ENCODE data around the gene MAGEA9B.
"Not testable (repeated sequence)": the region's sequence is repeated elsewhere in the genome, so short reads cannot be mapped to it uniquely, and the experiment has no call there.

Gene MAGEA9B

DNA sequence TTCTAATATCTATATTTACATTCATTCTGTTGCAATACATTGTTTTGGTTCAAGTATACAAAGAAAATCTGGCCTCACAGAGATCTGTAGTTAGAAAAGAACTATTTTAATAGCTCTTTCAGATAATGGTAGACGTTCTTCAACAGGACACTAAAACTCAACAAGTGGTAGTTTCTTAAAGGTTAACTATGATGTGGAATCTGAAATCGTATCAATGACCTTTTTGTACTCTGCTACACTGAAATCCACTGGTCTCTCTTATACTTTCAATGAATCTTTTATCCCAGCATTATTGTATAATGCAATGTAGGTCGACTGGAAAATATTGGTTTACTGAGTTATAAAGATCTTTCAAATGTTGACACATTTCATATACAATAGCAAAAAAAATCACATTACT, 31.6 kb upstream of the MAGEA9B start:
- no peak overlapping the region for H3K27ac ChIP-seq
- TF ChIP-seq ZFX (IDR thresholded peaks at IDR 0.05) = no peak
- TF ChIP-seq, protein P1, sequence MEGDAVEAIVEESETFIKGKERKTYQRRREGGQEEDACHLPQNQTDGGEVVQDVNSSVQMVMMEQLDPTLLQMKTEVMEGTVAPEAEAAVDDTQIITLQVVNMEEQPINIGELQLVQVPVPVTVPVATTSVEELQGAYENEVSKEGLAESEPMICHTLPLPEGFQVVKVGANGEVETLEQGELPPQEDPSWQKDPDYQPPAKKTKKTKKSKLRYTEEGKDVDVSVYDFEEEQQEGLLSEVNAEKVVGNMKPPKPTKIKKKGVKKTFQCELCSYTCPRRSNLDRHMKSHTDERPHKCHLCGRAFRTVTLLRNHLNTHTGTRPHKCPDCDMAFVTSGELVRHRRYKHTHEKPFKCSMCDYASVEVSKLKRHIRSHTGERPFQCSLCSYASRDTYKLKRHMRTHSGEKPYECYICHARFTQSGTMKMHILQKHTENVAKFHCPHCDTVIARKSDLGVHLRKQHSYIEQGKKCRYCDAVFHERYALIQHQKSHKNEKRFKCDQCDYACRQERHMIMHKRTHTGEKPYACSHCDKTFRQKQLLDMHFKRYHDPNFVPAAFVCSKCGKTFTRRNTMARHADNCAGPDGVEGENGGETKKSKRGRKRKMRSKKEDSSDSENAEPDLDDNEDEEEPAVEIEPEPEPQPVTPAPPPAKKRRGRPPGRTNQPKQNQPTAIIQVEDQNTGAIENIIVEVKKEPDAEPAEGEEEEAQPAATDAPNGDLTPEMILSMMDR (conservative IDR thresholded peaks at IDR 0.05) = no peak

DNA sequence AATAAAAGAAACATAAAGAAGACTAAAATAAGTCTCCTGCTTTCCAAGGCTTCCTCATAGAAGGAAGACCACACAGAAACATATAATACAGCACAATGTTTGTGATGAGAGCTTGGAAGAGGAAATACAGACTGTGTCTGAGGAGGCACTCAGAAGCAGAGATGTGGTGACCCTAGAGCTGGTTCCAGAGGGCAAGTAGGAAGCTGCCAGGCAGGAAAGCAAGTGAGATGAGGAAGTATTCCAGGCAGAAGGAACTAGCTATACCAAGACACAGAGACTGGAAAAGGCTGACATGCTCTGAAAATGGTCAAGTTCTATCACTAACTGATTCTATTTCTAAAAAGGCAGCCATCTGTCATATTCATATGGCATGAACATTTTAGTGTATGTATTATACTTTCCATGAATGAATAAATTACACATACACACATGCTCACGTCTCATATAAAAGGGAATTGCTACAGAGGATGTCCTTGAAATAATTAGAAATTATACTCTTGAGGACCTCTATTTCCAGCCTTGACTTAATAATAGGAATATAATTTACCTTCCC, 24.4 kb upstream of the MAGEA9B start:
- TF ChIP-seq, protein P1 (conservative IDR thresholded peaks at IDR 0.05) = no peak
- TF ChIP-seq ZFX (IDR thresholded peaks at IDR 0.05) = no peak
- no peak overlapping the region for H3K27ac ChIP-seq

DNA sequence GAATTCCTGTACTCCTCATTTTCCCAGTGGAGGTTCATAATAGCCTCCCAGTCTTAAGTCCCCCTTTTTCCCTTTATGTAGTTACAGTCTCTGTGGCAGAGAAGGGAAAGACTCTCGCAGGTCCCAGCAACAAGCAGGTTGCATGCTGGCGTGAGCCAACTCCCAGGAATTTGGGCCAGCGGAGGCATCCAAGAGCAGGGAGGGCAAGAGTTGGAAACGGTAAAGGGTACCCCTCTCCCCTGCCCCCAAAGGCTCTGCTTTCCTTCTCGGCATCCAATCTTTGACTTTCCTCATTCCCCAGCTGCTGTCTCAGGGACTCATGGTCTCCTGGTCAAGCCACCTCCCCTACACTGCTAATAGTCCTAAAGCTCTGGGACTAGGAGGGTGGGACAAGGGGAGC, 23.3 kb upstream of the MAGEA9B start:
- H3K27ac ChIP-seq = no peak overlapping the region
- TF ChIP-seq, protein P1 (conservative IDR thresholded peaks at IDR 0.05) = no peak
- no peak for TF ChIP-seq ZFX (IDR thresholded peaks at IDR 0.05)

DNA sequence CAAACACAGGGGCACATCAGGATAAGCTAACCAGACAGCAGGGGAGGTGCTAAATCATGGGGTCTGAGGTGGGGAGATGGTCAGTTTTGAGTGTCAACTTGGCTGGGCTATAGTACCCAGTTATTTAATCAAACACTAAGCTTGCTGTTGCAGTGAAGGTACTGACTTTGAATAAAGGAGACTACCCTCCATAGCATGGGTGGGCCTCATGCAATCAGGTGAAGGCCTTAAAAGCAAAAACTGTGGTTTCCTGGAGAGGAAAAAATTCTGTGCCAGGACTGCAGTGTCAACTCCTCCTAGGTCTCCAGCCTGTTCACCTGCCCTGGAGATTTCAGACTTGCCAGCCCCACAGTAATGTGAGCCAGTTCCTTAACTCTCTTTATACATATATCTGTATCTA, 20.4 kb upstream of the MAGEA9B start:
- no peak overlapping the region for H3K27ac ChIP-seq
- TF ChIP-seq ZFX (IDR thresholded peaks at IDR 0.05) = no peak
- TF ChIP-seq, protein P1 (conservative IDR thresholded peaks at IDR 0.05) = no peak

DNA sequence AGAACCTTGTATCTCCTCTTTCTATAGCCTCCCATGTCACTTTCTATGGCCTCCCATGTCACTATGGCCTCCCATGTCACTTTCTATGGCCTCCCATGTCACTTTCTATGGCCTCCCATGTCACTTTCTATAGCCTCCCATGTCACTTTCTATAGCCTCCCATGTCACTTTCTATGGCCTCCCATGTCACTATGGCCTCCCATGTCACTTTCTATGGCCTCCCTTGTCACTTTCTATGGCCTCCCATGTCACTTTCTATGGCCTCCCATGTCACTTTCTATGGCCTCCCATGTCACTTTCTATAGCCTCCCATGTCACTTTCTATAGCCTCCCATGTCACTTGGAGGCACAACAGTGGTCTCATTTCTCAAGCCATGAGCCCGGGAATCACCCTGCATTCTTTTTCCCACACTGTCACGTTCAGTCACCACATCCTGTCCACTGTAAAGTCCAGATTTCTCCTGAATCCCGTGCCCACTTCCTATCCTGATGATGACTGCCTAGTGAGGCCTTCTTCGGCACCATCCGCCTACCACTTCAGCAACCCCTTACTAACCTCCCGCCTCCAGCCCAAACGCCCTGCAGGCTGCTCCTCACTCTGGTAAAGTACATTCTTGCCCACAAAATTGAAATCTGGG, 18.1 kb upstream of the MAGEA9B start:
- H3K27ac ChIP-seq = not testable (repeated sequence)

DNA sequence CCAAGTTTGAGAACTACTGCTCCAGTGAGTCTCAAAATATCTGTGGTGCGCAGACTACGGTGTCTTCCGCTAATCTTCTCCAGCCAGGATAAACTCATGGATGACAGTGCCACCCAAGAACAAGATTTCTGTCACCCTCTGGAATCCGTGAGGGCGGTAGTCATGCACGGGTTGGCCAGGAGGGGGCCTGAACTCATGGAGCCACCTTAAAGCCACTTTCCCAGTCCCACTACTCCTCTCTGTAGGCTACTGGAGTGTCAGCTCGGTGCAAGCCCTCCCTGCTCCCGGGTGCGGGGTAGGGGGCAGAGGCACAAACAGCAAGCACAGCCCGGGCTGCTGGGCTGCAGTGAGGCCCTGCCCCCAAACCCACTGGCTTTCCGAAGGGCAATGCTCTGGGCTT, 11.3 kb upstream of the MAGEA9B start:
- not testable (repeated sequence) for H3K27ac ChIP-seq

DNA sequence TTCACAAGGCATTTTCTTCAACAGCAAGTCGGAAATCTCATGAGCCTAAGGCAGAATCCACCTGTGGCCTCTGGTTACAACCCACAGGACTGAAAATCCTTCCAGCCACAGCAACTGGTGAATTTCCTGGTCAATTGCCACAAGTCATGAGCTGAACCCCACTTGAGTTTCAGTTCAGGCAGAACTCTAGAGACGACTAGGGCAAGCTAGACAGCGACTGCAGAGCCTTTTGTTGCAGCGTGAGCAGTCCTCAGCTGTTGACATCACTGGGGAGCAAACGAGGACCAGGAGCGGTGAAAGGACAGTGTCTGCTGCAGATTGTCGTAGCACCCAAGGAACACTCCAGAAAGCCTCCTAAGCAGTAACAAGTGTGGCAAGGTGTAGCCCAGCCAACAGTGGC, 8.7 kb upstream of the MAGEA9B start:
- H3K27ac ChIP-seq = not testable (repeated sequence)

DNA sequence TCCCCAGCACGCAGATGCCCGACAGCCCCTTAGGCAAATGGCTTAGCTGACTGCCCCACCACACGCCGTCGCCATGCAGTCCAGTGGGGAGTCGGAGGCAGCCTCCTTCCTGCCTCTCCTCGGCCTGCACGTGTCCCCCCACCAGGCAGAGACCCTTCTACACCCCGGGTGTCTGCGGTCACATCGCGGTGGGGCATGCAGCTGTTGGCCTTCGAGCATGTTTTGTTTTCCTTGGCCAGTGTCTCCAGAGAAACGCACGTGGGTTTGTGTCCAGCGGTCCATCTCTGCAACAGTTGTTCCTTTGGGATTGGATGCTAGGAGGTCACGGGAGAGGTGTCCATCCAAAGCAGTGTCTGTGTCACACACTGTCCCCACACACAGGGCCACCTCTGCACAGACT, 8.0 kb upstream of the MAGEA9B start, which contains the start of gene HSFX2:
Gene HSFX2 (minus strand): TSS at position 101 of the 400 bp plus-strand sequence. CDS start 614 bp downstream, outside the sequence.
- not testable (repeated sequence) for H3K27ac ChIP-seq

DNA sequence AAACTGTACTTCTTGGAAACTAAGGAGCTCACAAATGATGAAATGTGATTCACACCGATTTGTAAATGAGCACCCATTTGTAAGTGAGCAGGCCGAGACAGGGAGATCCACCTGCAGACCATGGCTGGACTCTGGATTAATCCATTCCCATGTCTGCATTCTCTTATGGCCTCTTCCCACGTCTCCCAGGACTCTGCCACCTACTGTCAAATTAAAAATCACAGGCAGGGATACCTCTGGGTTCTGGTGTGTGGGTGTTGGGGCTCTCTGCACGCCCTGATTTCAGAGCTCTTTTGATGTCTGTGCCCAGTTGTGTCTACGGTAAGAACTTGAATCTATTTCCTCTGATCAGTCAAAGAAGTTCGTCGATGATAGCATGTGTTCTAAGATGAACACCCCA, 3.7 kb upstream of the MAGEA9B start:
- not testable (repeated sequence) for H3K27ac ChIP-seq

DNA sequence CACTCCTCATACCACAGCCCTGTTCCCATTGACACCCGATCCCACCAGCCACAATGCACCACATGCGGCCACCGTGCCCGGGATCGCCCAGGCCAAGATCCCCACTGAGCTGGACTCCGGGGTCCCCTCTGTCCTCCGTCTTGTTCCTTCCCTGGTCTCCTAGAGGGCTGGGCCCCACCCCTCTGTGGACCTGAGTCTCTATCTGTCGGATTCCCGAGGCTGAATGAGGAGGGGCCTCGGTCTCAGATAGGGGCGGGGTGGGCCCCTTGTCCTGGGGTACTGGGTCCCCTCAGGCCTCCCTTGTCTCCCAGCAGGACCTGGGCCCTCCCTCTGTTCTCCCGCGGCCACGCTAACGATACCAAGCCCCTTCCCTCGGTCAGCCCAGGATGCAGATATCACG, 1.6 kb downstream of the MAGEA9B start:
- not testable (repeated sequence) for H3K27ac ChIP-seq

DNA sequence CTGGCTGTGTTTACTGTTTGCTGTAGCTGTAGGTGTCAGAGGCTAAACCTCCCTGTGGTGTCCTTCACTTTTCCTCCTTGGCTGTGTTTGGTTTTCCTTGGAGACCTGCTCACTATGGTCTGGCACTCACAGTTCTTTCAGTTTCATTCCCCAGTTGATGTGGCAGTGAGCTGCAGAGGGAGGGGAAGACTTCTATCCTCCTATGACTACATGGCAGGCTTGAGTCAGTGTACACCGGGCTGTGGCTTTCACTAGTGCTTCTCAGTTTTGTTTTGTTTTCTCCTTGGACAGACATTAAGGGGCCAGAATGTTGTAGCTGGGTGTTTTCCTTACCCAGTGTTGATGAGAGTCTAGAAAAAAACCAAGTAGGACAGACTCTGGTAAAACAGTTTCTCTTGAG, 13.8 kb downstream of the MAGEA9B start:
- H3K27ac ChIP-seq = not testable (repeated sequence)

Data from C4-2B (cell line).